HepG2 (cell line): ENCODE results near the gene KCTD16. TPM values are rescaled to one million over a fixed set of nuclear protein-coding genes. Genes with fewer than 3 reads are reported as not detected.

ENCODE experiments used
- ATM ChIP-seq: fragments of 450-650 bp; IDR thresholded peaks from 2 replicates; pipeline ENCODE4 v1.7.1; 2017; ENCODE audit warnings: mild to moderate bottlenecking, borderline replicate concordance
- BRD4 ChIP-seq: sonication (generic); formaldehyde crosslinking; IDR thresholded peaks from 2 replicates; pipeline ENCODE4 v1.4.0; 2020; ENCODE audit warnings: missing genetic modification reagents
- HOXD1 ChIP-seq: sonication (generic); formaldehyde crosslinking; IDR thresholded peaks from 2 replicates; pipeline ENCODE4 v1.5.0; 2020; ENCODE audit warnings: missing genetic modification reagents
- IRF2 ChIP-seq: IDR thresholded peaks from 2 replicates; pipeline ENCODE4 v1.6.1; 2018; ENCODE audit warnings: missing genetic modification reagents, missing compliant biosample characterization
- IRX3 ChIP-seq: sonication (generic); formaldehyde crosslinking; IDR thresholded peaks from 2 replicates; pipeline ENCODE4 v1.8.1; 2023; ENCODE audit warnings: mild to moderate bottlenecking, low read depth, missing genetic modification reagents, borderline replicate concordance
- MEF2D ChIP-seq: sonication (generic); formaldehyde crosslinking; IDR thresholded peaks from 2 replicates; pipeline ENCODE4 v1.5.1; 2020; ENCODE audit warnings: mild to moderate bottlenecking, missing genetic modification reagents
- NFAT5 ChIP-seq: sonication (generic); formaldehyde crosslinking; IDR thresholded peaks from 2 replicates; pipeline ENCODE4 v1.4.0; 2020; ENCODE audit warnings: missing genetic modification reagents
- SOX5 ChIP-seq: IDR thresholded peaks from 2 replicates; pipeline ENCODE4 v1.6.1; 2016; ENCODE audit warnings: borderline replicate concordance
- YY1 ChIP-seq: IDR thresholded peaks from 2 replicates; pipeline ENCODE4 v1.6.1; 2011; ENCODE audit warnings: low read length, low read depth, moderate library complexity, mild to moderate bottlenecking; ENCODE audit not compliant: insufficient read depth, insufficient replicate concordance
- ZNF224 ChIP-seq: sonication (generic); formaldehyde crosslinking; IDR thresholded peaks from 2 replicates; pipeline ENCODE4 v1.5.0; 2020; ENCODE audit warnings: mild to moderate bottlenecking, missing genetic modification reagents
- ZNF292 ChIP-seq: sonication (generic); formaldehyde crosslinking; IDR thresholded peaks from 2 replicates; pipeline ENCODE4 v1.8.1; 2022; ENCODE audit warnings: mild to moderate bottlenecking, low read depth, missing genetic modification reagents, borderline replicate concordance
- ZNF34 ChIP-seq: sonication (generic); formaldehyde crosslinking; IDR thresholded peaks from 2 replicates; pipeline ENCODE4 v1.4.0; 2020; ENCODE audit warnings: mild to moderate bottlenecking, missing genetic modification reagents, borderline replicate concordance
- ZNF567 ChIP-seq: sonication (generic); formaldehyde crosslinking; IDR thresholded peaks from 2 replicates; pipeline ENCODE4 v1.8.1; 2023; ENCODE audit warnings: mild to moderate bottlenecking, missing genetic modification reagents, borderline replicate concordance
- ZNF724P ChIP-seq: sonication (generic); formaldehyde crosslinking; IDR thresholded peaks from 2 replicates; pipeline ENCODE4 v1.8.0; 2022; ENCODE audit warnings: missing genetic modification reagents, borderline replicate concordance
- ZNF776 ChIP-seq: sonication (generic); formaldehyde crosslinking; IDR thresholded peaks from 2 replicates; pipeline ENCODE4 v1.4.0; 2020; ENCODE audit warnings: mild to moderate bottlenecking, missing genetic modification reagents
- ZNF83 ChIP-seq: sonication (generic); formaldehyde crosslinking; IDR thresholded peaks from 2 replicates; pipeline ENCODE4 v1.4.0; 2020; ENCODE audit warnings: missing genetic modification reagents, mild to moderate bottlenecking, borderline replicate concordance
- ZSCAN30 ChIP-seq: sonication (generic); formaldehyde crosslinking; IDR thresholded peaks from 2 replicates; pipeline ENCODE4 v1.5.0; 2020; ENCODE audit warnings: mild to moderate bottlenecking, missing genetic modification reagents
- polyA plus RNA-seq, 8 experiments: library from polyadenylated mRNA; depleted of rRNA in 3 of 8; stranded (reverse) in 7 of 8; unstranded in 1 of 8; fragments of >200 nt; fragmentation: Illumina TruSeq in 4 of 8; extraction: Trizol in 4 of 8; gene quantifications; 2 replicates each; pipeline versions ENCODE4 v1.2.1 to v1.2.3, GENCODE V29; 2011 to 2016; ENCODE audit warnings: low read depth in 4 of 8, missing spikeins in 1 of 8, mixed read lengths in 1 of 8; ENCODE audit not compliant: insufficient read depth in 1 of 8
- total RNA-seq, 5 experiments: library from RNA; depleted of rRNA; stranded (reverse); fragments of >200 nt; fragmentation: Illumina TruSeq; extraction: Trizol; gene quantifications; 2 replicates each; pipeline ENCODE4 v1.2.3, GENCODE V29; 2016; ENCODE audit warnings: low read depth in 1 of 5
- TF ChIP-seq, protein P1 (sequence below), 2 experiments: sonication (generic) in 1 of 2; formaldehyde crosslinking in 1 of 2; IDR thresholded peaks; 2 replicates each; pipeline versions ENCODE4 v1.6.1 to v1.9.0; 2014 to 2022; ENCODE audit warnings: antibody characterized with exemption in 1 of 2, borderline replicate concordance in 1 of 2, inconsistent platforms in 1 of 2, low read depth in 1 of 2, missing genetic modification reagents in 1 of 2

The KCTD16 gene
- total and polyA plus RNA-seq, 2 of the 13 experiments (the other 11 are each of a cell fraction or from before 2014, with no cell fraction given), result 0.02 to 0.09 TPM

- no peak for TF ChIP-seq IRX3 (CRISPR knock-in tag)
- peak; percentile 61 for TF ChIP-seq BRD4
- no peak for TF ChIP-seq ZNF224 (CRISPR knock-in tag)
- peak; percentile 58; the same call in 1 of the 2 replicates for TF ChIP-seq ZNF724P (CRISPR knock-in tag)
- 0 out of 2 replicates have a peak, but pooled peaks have one; percentile 61 for TF ChIP-seq ZNF292 (CRISPR knock-in tag)
- peak; percentile 69 for TF ChIP-seq YY1
- TF ChIP-seq MEF2D (CRISPR knock-in tag), result peak; percentile 31; the same call in 1 of the 2 replicates
- no peak for TF ChIP-seq SOX5 (CRISPR knock-in tag)
- peak; percentile 79; the same call in 1 of the 2 replicates for TF ChIP-seq IRF2
- TF ChIP-seq NFAT5, result no peak; the same call in 1 of the 2 replicates
- peak; percentile 38; the same call in 1 of the 2 replicates for TF ChIP-seq HOXD1 (CRISPR knock-in tag)
- no peak for TF ChIP-seq ZNF567 (CRISPR knock-in tag)
- TF ChIP-seq ZNF34 (CRISPR knock-in tag), result no peak
- TF ChIP-seq ZNF83 (CRISPR knock-in tag), result no peak
- TF ChIP-seq ZNF776 (CRISPR knock-in tag), result 0 out of 2 replicates have a peak, but pooled peaks have one; percentile 1
- TF ChIP-seq, protein P1, sequence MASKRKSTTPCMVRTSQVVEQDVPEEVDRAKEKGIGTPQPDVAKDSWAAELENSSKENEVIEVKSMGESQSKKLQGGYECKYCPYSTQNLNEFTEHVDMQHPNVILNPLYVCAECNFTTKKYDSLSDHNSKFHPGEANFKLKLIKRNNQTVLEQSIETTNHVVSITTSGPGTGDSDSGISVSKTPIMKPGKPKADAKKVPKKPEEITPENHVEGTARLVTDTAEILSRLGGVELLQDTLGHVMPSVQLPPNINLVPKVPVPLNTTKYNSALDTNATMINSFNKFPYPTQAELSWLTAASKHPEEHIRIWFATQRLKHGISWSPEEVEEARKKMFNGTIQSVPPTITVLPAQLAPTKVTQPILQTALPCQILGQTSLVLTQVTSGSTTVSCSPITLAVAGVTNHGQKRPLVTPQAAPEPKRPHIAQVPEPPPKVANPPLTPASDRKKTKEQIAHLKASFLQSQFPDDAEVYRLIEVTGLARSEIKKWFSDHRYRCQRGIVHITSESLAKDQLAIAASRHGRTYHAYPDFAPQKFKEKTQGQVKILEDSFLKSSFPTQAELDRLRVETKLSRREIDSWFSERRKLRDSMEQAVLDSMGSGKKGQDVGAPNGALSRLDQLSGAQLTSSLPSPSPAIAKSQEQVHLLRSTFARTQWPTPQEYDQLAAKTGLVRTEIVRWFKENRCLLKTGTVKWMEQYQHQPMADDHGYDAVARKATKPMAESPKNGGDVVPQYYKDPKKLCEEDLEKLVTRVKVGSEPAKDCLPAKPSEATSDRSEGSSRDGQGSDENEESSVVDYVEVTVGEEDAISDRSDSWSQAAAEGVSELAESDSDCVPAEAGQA (IDR thresholded peaks at IDR 0.05; ENCODE audit: low read depth), result no peak
- TF ChIP-seq, protein P1 (CRISPR knock-in tag; IDR thresholded peaks at IDR 0.05; ENCODE audit: borderline replicate concordance), result no peak
- no peak for TF ChIP-seq ATM
- TF ChIP-seq ZSCAN30 (CRISPR knock-in tag), result 0 out of 2 replicates have a peak, but pooled peaks have one; percentile 51
These were observed at the start of gene KCTD16, which contains the start of gene YIPF5 (continued) for GRCh38 chr5:144170276-144171024.
